NCI-H1694 (cell line): ENCODE results near the gene HNRNPR.
"Not testable (repeated sequence)": the region's sequence is repeated elsewhere in the genome, so short reads cannot be mapped to it uniquely, and the experiment has no call there.

Source experiments
- DNase-seq: peaks from one replicate; lab custom pipeline; 2025; lab: John Stamatoyannopoulos, UW

Gene HNRNPR

GRCh38 chr1:23325393-23325792, 18.7 kb downstream of the HNRNPR start:
- no peak for DNase-seq

GRCh38 chr1:23322770-23323169, 21.3 kb downstream of the HNRNPR start:
- DNase-seq = no peak

GRCh38 chr1:23310280-23310679, 33.8 kb downstream of the HNRNPR start:
- not testable (repeated sequence) for DNase-seq

- DNase-seq = no peak
These were observed 39.9 kb downstream of the HNRNPR start for GRCh38 chr1:23304140-23304620.

- DNase-seq = no peak
These were observed 40.6 kb downstream of the HNRNPR start for GRCh38 chr1:23303524-23303923.

GRCh38 chr1:23296931-23297330, 47.2 kb downstream of the HNRNPR start:
- DNase-seq = no peak

- no peak for DNase-seq
These were observed 52.4 kb downstream of the HNRNPR start for GRCh38 chr1:23291706-23292105.

- DNase-seq = no peak
These were observed 53.1 kb downstream of the HNRNPR start for GRCh38 chr1:23290836-23291565.

- no peak for DNase-seq
These were observed 55.4 kb downstream of the HNRNPR start for GRCh38 chr1:23288671-23289070.

- no peak for DNase-seq
These were observed 55.9 kb downstream of the HNRNPR start for GRCh38 chr1:23288201-23288600.

GRCh38 chr1:23286401-23286800, 57.7 kb downstream of the HNRNPR start:
- no peak for DNase-seq

- DNase-seq = no peak
These were observed 60.1 kb downstream of the HNRNPR start for GRCh38 chr1:23283667-23284602.

GRCh38 chr1:23282957-23283356, 61.1 kb downstream of the HNRNPR start:
- no peak for DNase-seq

- no peak for DNase-seq
These were observed 65.4 kb downstream of the HNRNPR start for GRCh38 chr1:23278717-23279116.

GRCh38 chr1:23276531-23276930, 67.6 kb downstream of the HNRNPR start:
- no peak for DNase-seq

GRCh38 chr1:23274134-23274505, 70.0 kb downstream of the HNRNPR start:
- no peak for DNase-seq

- no peak for DNase-seq
These were observed 70.5 kb downstream of the HNRNPR start for GRCh38 chr1:23273450-23274133.

GRCh38 chr1:23263380-23263887, 80.7 kb downstream of the HNRNPR start:
- no peak for DNase-seq

- not testable (repeated sequence) for DNase-seq
These were observed 86.0 kb downstream of the HNRNPR start for GRCh38 chr1:23258082-23258481.

GRCh38 chr1:23257371-23257770, 86.7 kb downstream of the HNRNPR start:
- not testable (repeated sequence) for DNase-seq
